ENCODE results near the gene TRIM36.

- no peak for TF ChIP-seq CTCF (IDR thresholded peaks at IDR 0.05)
- TF ChIP-seq POLR2A (IDR thresholded peaks at IDR 0.05) = no peak
Observed at GRCh38 chr5:115165790-115166189, 3.9 kb downstream of the TRIM36 start.

Measured in testis (tissue), 2 donors.